Skin epidermis (tissue), 12 donors: ENCODE measurements around the gene PNKD.

ENCODE experiments used
- H3K27ac ChIP-seq, 21 experiments: fragments of 200-600 bp; sonication (generic) in 11 of 21; one replicate each; pipeline ENCODE4 v1.5.0; 2020; ENCODE audit warnings: mild to moderate bottlenecking in 3 of 21, inconsistent platforms in 2 of 21, moderate library complexity in 2 of 21
- H3K4me3 ChIP-seq, 7 experiments: fragments of 200-600 bp; sonication (generic) in 2 of 7; one replicate each; pipeline ENCODE4 v1.5.0; 2020; ENCODE audit warnings: inconsistent platforms in 2 of 7, mild to moderate bottlenecking in 2 of 7, moderate library complexity in 1 of 7

Gene PNKD

GRCh38 chr2:218384975-218385374 lies 114.7 kb downstream of the PNKD start:
- Histone ChIP-seq H3K27ac (peak overlapping the region in 2 of 21 experiments; percentile 21 to 73), H3K4me3 (no peak overlapping the region)

GRCh38 chr2:218386505-218387368 lies 116.4 kb downstream of the PNKD start:
- H3K4me3 ChIP-seq = no peak overlapping the region
- H3K27ac ChIP-seq = peak overlapping the region in 2 of 21 experiments; percentile 28 to 64

- peak overlapping the region in 6 of 7 experiments; percentile 4 to 33 (median 18) for H3K4me3 ChIP-seq
Measured at GRCh38 chr2:218387369-218388194, 117.3 kb downstream of the PNKD start.

GRCh38 chr2:218389333-218390150 lies 119.2 kb downstream of the PNKD start:
- no peak overlapping the region for H3K27ac ChIP-seq

More at GRCh38 chr2:218387369-218388194, 117.3 kb downstream of the PNKD start:
- peak overlapping the region in 5 of 21 experiments; percentile 14 to 64 (median 28) for H3K27ac ChIP-seq

GRCh38 chr2:218391202-218391601 lies 120.9 kb downstream of the PNKD start:
- Histone ChIP-seq H3K27ac (no peak overlapping the region), H3K4me3 (no peak overlapping the region)

More at GRCh38 chr2:218389333-218390150, 119.2 kb downstream of the PNKD start:
- no peak overlapping the region for H3K4me3 ChIP-seq

GRCh38 chr2:218392459-218392858 lies 122.1 kb downstream of the PNKD start:
- peak overlapping the region in 1 of 21 experiments; percentile 0 for H3K27ac ChIP-seq

GRCh38 chr2:218392891-218393462 lies 122.7 kb downstream of the PNKD start:
- peak overlapping the region in 1 of 21 experiments; percentile 0 for H3K27ac ChIP-seq
- no peak overlapping the region for H3K4me3 ChIP-seq

More at GRCh38 chr2:218392459-218392858, 122.1 kb downstream of the PNKD start:
- no peak overlapping the region for H3K4me3 ChIP-seq

GRCh38 chr2:218393750-218394290 lies 123.5 kb downstream of the PNKD start:
- H3K27ac ChIP-seq = no peak overlapping the region
- H3K4me3 ChIP-seq = no peak overlapping the region

- Histone ChIP-seq H3K27ac (peak overlapping the region in 2 of 21 experiments; percentile 8 to 99), H3K4me3 (no peak overlapping the region)
Measured at GRCh38 chr2:218394298-218395089, 124.2 kb downstream of the PNKD start.

- Histone ChIP-seq H3K27ac (peak overlapping the region in 7 of 21 experiments; percentile 98 to 100 (median 100)), H3K4me3 (peak overlapping the region in 1 of 7 experiments; percentile 90)
Measured at GRCh38 chr2:218395090-218395444, 124.7 kb downstream of the PNKD start.

- Histone ChIP-seq H3K27ac (peak overlapping the region in 20 of 21 experiments; percentile 95 to 100 (median 99)), H3K4me3 (peak overlapping the region; percentile 73 to 99 (median 89))
Measured at GRCh38 chr2:218395456-218395825, 125.1 kb downstream of the PNKD start.

- Histone ChIP-seq H3K4me3 (peak overlapping the region; percentile 73 to 99 (median 89)), H3K27ac (peak overlapping the region; percentile 7 to 100 (median 99))
Measured at GRCh38 chr2:218395826-218396687, 125.7 kb downstream of the PNKD start.
